ENCODE results near the gene EIF2S3B. TPM values are rescaled to one million over a fixed set of nuclear protein-coding genes. Genes with fewer than 3 reads are reported as not detected.

Gene EIF2S3B
- total and polyA plus RNA-seq, 2 of the 4 experiments (the other 2 are of a cell fraction) = 0.39 to 6.8 TPM

DNA sequence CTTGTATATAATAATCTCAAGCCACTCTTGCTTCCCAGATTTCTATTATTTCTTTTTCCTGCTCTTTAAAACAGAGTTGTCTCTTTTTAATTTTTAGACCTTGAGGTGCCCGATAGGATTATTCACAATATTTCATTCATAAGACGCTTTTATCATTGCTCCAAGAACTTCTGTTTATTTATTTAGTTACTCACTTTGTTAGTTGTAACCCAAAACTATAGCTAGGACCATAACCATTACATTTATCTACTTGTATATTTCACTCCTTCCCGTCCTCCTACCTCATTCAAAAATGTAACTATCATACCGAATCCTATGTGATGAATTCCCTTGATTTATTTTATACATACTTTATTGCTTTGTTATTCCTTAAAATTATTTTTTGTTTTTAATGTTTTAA, 7.1 kb downstream of the EIF2S3B start:
- Histone ChIP-seq H2BK120ac (ENCODE audit: low read depth, low read length) (no peak overlapping the region), H3K27me3 (ENCODE audit: control insufficient read depth, insufficient read depth, low read length) (no peaks in the 10 kb centered on the region), H3K56ac (ENCODE audit: extremely low read depth, insufficient read depth, low read length) (no peak overlapping the region), H3K23ac (ENCODE audit: low read depth, low read length) (no peak overlapping the region), H3K36me3 (ENCODE audit: control insufficient read depth, insufficient read depth, low read length) (no peaks in the 10 kb centered on the region), H4K20me1 (ENCODE audit: insufficient read depth, low read length) (no peaks in the 10 kb centered on the region), H2AK5ac (ENCODE audit: low read depth, low read length) (no peak overlapping the region), H3K4ac (ENCODE audit: low read depth, low read length) (no peak overlapping the region), H4K8ac (ENCODE audit: low read depth in 2 of 2, low read length in 2 of 2) (no peak overlapping the region), H3K18ac (ENCODE audit: low read depth, low read length) (no peak overlapping the region), H2BK5ac (ENCODE audit: low read depth, low read length, poor library complexity, severe bottlenecking) (no peak overlapping the region), H3K9me3 (ENCODE audit: control insufficient read depth, insufficient read depth, low read length) (no peaks in the 10 kb centered on the region), H2AK9ac (replicated peaks; ENCODE audit: low read depth, low read length, poor library complexity) (no peak overlapping the region), H3K27ac (ENCODE audit: insufficient read depth, low read length) (no peak overlapping the region), H2BK15ac (ENCODE audit: low read depth, low read length) (no peak overlapping the region), H3K4me3 (ENCODE audit: insufficient read depth, low read depth, low read length) (no peak overlapping the region), H3K14ac (replicated peaks; ENCODE audit: low read depth, low read length) (no peak overlapping the region), H3K4me2 (ENCODE audit: low read depth, low read length) (no peak overlapping the region), H3K4me1 (ENCODE audit: control insufficient read depth, insufficient read depth, low read length) (no peaks in the 10 kb centered on the region), H4K5ac (ENCODE audit: low read depth, low read length) (no peak overlapping the region), H2AFZ (replicated peaks; ENCODE audit: low read length, poor library complexity) (no peak overlapping the region), H3K9ac (ENCODE audit: low read depth, low read length) (no peak overlapping the region), H4K91ac (ENCODE audit: insufficient read depth, low read depth, low read length) (no peak overlapping the region), H3K9me1 (ENCODE audit: insufficient read depth, low read length) (no peaks in the 10 kb centered on the region), H2BK20ac (ENCODE audit: low read depth, low read length) (no peak overlapping the region), H3K79me1 (ENCODE audit: low read depth in 1 of 2, low read length in 2 of 2) (no peaks in the 10 kb centered on the region)
- POLR2A ChIA-PET (ENCODE audit: unreplicated experiment) = no interaction called here
- CTCF ChIA-PET = no interaction called here
- no TSS peak for BruUV-seq (replicated peaks)
- ATAC-seq (ENCODE audit: low read depth) = no peak
- DNase-seq = no peak
- in situ Hi-C loops (cut with MboI; ENCODE audit: low sequenced_read_pairs) = no loop called here
- whole genome bisulfite sequencing, 2 experiments (ENCODE audit: extremely low coverage in 2 of 2, insufficient read length in 1 of 2) = no CpG with 5 or more reads among the region's 4 CpGs
- dilution Hi-C loops (cut with HindIII; ENCODE audit: low sequenced_read_pairs, unreplicated experiment) = no loop called here
- intact Hi-C loops (cut with micrococcal nuclease) = no loop called here
- TF ChIP-seq CHD1 (IDR thresholded peaks at IDR 0.05; ENCODE audit: low read depth, low read length) (no peak), MAFK (IDR thresholded peaks at IDR 0.05; ENCODE audit: low read depth, low read length) (no peak)
